GM19455 (cell line): Measurements from ENCODE around the gene AKAP8L.

Experiments used
- ATAC-seq: cut with Tn5 transposase; IDR thresholded peaks from one replicate; pipeline ENCODE4 v1.9.1; 2021; ENCODE audit not compliant: unreplicated experiment

AKAP8L gene

GRCh38 chr19:15449620-15450527, 31.1 kb upstream of the AKAP8L start, which contains the start of gene WIZ:
WIZ (minus strand) TSS chr19:15449956; CDS start chr19:15448307, 1,649 bp downstream.
- ATAC-seq, result no peak

- no peak for ATAC-seq
Observed at GRCh38 chr19:15448778-15449619, 30.2 kb upstream of the AKAP8L start.

- ATAC-seq, result no peak
Observed at GRCh38 chr19:15448044-15448777, 29.4 kb upstream of the AKAP8L start.

GRCh38 chr19:15447057-15447456, 28.3 kb upstream of the AKAP8L start:
- no peak for ATAC-seq

- no peak for ATAC-seq
Observed at GRCh38 chr19:15445807-15446376, 27.1 kb upstream of the AKAP8L start.

- no peak for ATAC-seq
Observed at GRCh38 chr19:15445227-15445605, 26.4 kb upstream of the AKAP8L start.

GRCh38 chr19:15444505-15445226, 25.9 kb upstream of the AKAP8L start:
- ATAC-seq, result no peak

GRCh38 chr19:15443838-15444237, 25.1 kb upstream of the AKAP8L start:
- ATAC-seq, result no peak

- no peak for ATAC-seq
Observed at GRCh38 chr19:15443325-15443724, 24.5 kb upstream of the AKAP8L start.

- no peak for ATAC-seq
Observed at GRCh38 chr19:15442142-15442920, 23.5 kb upstream of the AKAP8L start.

GRCh38 chr19:15441317-15441716, 22.5 kb upstream of the AKAP8L start:
- no peak for ATAC-seq

GRCh38 chr19:15439821-15440641, 21.2 kb upstream of the AKAP8L start:
- no peak for ATAC-seq

GRCh38 chr19:15439078-15439799, 20.5 kb upstream of the AKAP8L start:
- no peak for ATAC-seq

- no peak for ATAC-seq
Observed at GRCh38 chr19:15438577-15438976, 19.8 kb upstream of the AKAP8L start.

- no peak for ATAC-seq
Observed at GRCh38 chr19:15438124-15438496, 19.3 kb upstream of the AKAP8L start.

GRCh38 chr19:15437355-15438123, 18.8 kb upstream of the AKAP8L start:
- no peak for ATAC-seq

- no peak for ATAC-seq
Observed at GRCh38 chr19:15436826-15437110, 18.0 kb upstream of the AKAP8L start.
